NCI-H146 (cell line): ENCODE data around the gene FAT1.

ENCODE experiments used
- DNase-seq: peaks from one replicate; lab custom pipeline; 2025; lab: John Stamatoyannopoulos, UW

Gene FAT1

GRCh38 chr4:186563761-186564160, 159.9 kb downstream of the FAT1 start:
- DNase-seq: no peak

- DNase-seq: no peak
Measured at GRCh38 chr4:186561748-186562147, 161.9 kb downstream of the FAT1 start.

- no peak for DNase-seq
Measured at GRCh38 chr4:186560647-186561046, 163.0 kb downstream of the FAT1 start.

GRCh38 chr4:186557486-186557885, 166.2 kb downstream of the FAT1 start:
- no peak for DNase-seq

DNA sequence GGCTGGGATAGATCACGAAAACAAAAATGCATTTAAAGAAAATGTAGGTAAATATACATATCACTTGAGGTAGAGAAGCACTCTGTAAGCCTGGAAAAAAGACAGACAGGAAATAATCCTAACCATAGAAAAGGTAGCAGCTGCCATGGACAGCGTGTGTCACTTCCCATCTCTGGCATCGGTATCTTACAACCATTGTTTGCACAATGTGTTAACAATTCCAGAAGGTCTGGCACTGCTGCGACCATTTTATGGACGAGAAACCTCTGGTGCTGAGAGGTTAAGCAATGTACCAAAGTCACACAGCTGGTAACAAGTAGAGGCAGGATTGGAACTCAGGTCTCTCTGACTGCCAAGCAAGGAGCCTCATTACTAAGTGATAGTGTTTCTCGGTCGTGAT, 166.6 kb downstream of the FAT1 start:
- DNase-seq: no peak

- DNase-seq: no peak
Measured at GRCh38 chr4:186554914-186555827, 168.5 kb downstream of the FAT1 start, which contains the start of gene MTNR1A. MTNR1A (minus strand) TSS chr4:186555567; CDS start chr4:186555365, 202 bp downstream.

GRCh38 chr4:186554539-186554913, 169.1 kb downstream of the FAT1 start:
- DNase-seq: no peak

DNA sequence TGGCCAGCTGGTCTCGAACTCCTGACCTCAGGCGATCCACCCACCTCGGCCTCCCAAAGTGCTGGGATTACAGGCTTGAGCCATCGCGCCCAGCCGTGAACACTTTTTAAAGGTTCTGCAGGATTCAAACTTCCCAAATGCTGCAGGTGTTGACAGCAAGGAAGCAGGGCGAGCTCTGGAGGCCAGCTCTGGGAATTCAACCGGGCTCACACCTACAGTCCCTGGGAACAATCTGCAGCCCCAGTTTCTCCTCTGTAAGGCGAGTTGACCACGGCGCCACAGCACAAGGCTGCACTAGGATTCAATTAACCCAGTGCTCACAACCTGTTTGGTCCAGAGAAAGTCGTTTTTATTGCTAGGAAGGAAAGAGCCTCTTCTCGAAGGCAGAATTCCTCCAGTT, 169.9 kb downstream of the FAT1 start:
- DNase-seq: no peak

- DNase-seq: no peak
Measured at GRCh38 chr4:186551849-186552248, 171.8 kb downstream of the FAT1 start.

- no peak for DNase-seq
Measured at GRCh38 chr4:186545436-186545835, 178.2 kb downstream of the FAT1 start.

DNA sequence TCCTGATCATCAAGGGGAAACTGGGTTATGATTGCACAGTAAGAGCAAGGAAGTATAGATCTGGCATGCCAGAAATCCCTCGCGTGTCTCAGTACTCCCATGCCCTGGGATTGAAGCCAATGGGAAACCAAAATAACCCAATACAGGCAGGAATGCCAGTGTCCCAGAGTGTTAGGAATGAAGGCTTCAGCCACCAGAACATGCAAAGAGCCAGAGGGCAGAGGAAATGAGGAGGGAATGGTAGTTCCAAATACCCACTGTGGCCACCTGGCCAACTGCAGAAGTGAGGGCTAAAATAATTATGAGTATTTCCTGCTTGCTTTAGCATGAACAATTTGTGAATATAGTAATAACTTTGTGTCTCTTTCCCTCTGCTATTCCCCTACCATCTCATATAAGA, 180.4 kb downstream of the FAT1 start:
- DNase-seq: no peak

GRCh38 chr4:186541801-186542200, 181.9 kb downstream of the FAT1 start:
- DNase-seq: no peak

GRCh38 chr4:186537843-186538521, 185.7 kb downstream of the FAT1 start:
- DNase-seq: no peak
